Measurements from ENCODE around the gene FOXP4.

- TF ChIP-seq RAD21 (IDR thresholded peaks at IDR 0.05; ENCODE audit: low read depth) (no peak), CTCF (IDR thresholded peaks at IDR 0.05 in 2 of 3, conservative IDR thresholded peaks at IDR 0.05 in 1 of 3; ENCODE audit: borderline replicate concordance in 1 of 3, insufficient read depth in 1 of 3, low read depth in 2 of 3, low read length in 2 of 3) (no peak), EZH2phosphoT487 (IDR thresholded peaks at IDR 0.05; ENCODE audit: borderline replicate concordance) (no peak), POLR2A (IDR thresholded peaks at IDR 0.05; ENCODE audit: borderline replicate concordance, extremely low read depth, insufficient read depth, insufficient read length) (no peak), SIN3A (IDR thresholded peaks at IDR 0.05; ENCODE audit: low read depth) (no peak), CEBPB (IDR thresholded peaks at IDR 0.05; ENCODE audit: low read depth) (no peak), POLR2AphosphoS5 (IDR thresholded peaks at IDR 0.05; ENCODE audit: low read depth, low read length) (no peak), SP1 (IDR thresholded peaks at IDR 0.05; ENCODE audit: low read depth) (no peak), EZH2 (IDR thresholded peaks at IDR 0.05) (no peak), TCF7L2 (IDR thresholded peaks at IDR 0.05; ENCODE audit: borderline replicate concordance, extremely low read depth, insufficient read depth, insufficient read length) (no peak), FOSL1 (IDR thresholded peaks at IDR 0.05; ENCODE audit: low read depth) (no peak)
- TF ChIP-seq, protein P1, sequence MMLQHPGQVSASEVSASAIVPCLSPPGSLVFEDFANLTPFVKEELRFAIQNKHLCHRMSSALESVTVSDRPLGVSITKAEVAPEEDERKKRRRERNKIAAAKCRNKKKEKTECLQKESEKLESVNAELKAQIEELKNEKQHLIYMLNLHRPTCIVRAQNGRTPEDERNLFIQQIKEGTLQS (IDR thresholded peaks at IDR 0.05): no peak
Measured at GRCh38 chr6:41629128-41629527, 82.9 kb downstream of the FOXP4 start.

All from HCT116 (cell line).